Measurements from ENCODE around the gene C2. TPM values are rescaled to one million over a fixed set of nuclear protein-coding genes. Genes with fewer than 3 reads are reported as not detected.

Gene C2
- total and polyA plus RNA-seq, 4 donors = 28.6 to 230 (median 132) TPM

DNA sequence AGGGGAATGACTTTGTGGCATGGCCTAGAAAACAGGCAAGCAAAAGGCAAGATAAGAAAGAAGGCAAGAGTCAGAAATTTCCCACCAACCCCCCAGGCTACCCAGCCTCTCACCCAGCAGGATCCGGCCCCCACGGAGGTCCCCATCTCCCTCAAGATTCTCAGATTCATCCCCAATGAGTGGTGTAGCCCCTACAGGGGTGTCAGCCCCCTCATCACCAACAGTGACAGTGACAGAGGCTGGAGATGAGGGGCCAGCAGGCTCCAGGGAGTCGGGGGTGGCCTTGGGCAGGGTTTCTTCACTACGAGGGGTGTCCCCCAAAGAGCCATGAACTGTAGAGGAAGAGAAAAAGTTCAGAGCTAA is 31.0 kb upstream of the C2 start:
- Histone ChIP-seq H3K27me3 (ENCODE audit: control insufficient read depth in 3 of 3, insufficient read depth in 3 of 3, low read length in 2 of 3) (no peaks in the 10 kb centered on the region), H3K27ac (ENCODE audit: low read depth in 1 of 2, low read length in 1 of 2) (peak overlapping the region; percentile 67 to 72), H3K9me3 (ENCODE audit: control insufficient read depth in 4 of 4, insufficient read depth in 3 of 4, low read length in 3 of 4) (no peaks in the 10 kb centered on the region), H3K9ac (ENCODE audit: insufficient read depth in 1 of 2, low read length in 2 of 2) (peak overlapping the region in 1 of 2 donors; percentile 19), H3K4me1 (ENCODE audit: control insufficient read depth in 5 of 5, insufficient read depth in 5 of 5, low read length in 5 of 5) (peaks cover 0 to 34% (median 6%) of the 10 kb centered on the region in 5 donors), H3K36me3 (ENCODE audit: control insufficient read depth in 4 of 4, insufficient read depth in 4 of 4, low read length in 4 of 4) (peaks cover 3 to 20% (median 18%) of the 10 kb centered on the region in 4 donors), H3K4me3 (no peak overlapping the region)
- DNase-seq = no peak
- ATAC-seq (ENCODE audit: insufficient read depth, low FRiP score) = no peak
- TF ChIP-seq CTCF (IDR thresholded peaks at IDR 0.05; ENCODE audit: control extremely low read depth, extremely low read depth) = no peak
- WGBS, 2 donors = 41 to 52% methylated on average over 4 of the region's 4 CpGs

GRCh38 chr6:31896856-31897611 is 30.5 kb upstream of the C2 start:
- peaks cover 0 to 34% (median 6%) of the 10 kb centered on the region in 5 donors for H3K4me1 ChIP-seq (ENCODE audit: control insufficient read depth in 5 of 5, insufficient read depth in 5 of 5, low read length in 5 of 5)
- H3K27ac ChIP-seq (ENCODE audit: low read depth in 1 of 2, low read length in 1 of 2) = peak overlapping the region; percentile 67 to 72
- WGBS, 2 donors = 2 to 3% methylated on average over 19 to 60 of the region's 62 CpGs
- H3K4me3 ChIP-seq = peak overlapping the region; percentile 78
- no peak for TF ChIP-seq CTCF (IDR thresholded peaks at IDR 0.05; ENCODE audit: control extremely low read depth, extremely low read depth)
- no peaks in the 10 kb centered on the region for H3K27me3 ChIP-seq (ENCODE audit: control insufficient read depth in 3 of 3, insufficient read depth in 3 of 3, low read length in 2 of 3)
- no peaks in the 10 kb centered on the region for H3K9me3 ChIP-seq (ENCODE audit: control insufficient read depth in 4 of 4, insufficient read depth in 3 of 4, low read length in 3 of 4)
- peaks cover 3 to 18% (median 16%) of the 10 kb centered on the region in 4 donors for H3K36me3 ChIP-seq (ENCODE audit: control insufficient read depth in 4 of 4, insufficient read depth in 4 of 4, low read length in 4 of 4)
- H3K9ac ChIP-seq (ENCODE audit: insufficient read depth in 1 of 2, low read length in 2 of 2) = peak overlapping the region in 1 of 2 donors; percentile 19
- no peak for ATAC-seq (ENCODE audit: insufficient read depth, low FRiP score)
- DNase-seq = peak in 2 of 3 donors; percentile 25 to 29

DNA sequence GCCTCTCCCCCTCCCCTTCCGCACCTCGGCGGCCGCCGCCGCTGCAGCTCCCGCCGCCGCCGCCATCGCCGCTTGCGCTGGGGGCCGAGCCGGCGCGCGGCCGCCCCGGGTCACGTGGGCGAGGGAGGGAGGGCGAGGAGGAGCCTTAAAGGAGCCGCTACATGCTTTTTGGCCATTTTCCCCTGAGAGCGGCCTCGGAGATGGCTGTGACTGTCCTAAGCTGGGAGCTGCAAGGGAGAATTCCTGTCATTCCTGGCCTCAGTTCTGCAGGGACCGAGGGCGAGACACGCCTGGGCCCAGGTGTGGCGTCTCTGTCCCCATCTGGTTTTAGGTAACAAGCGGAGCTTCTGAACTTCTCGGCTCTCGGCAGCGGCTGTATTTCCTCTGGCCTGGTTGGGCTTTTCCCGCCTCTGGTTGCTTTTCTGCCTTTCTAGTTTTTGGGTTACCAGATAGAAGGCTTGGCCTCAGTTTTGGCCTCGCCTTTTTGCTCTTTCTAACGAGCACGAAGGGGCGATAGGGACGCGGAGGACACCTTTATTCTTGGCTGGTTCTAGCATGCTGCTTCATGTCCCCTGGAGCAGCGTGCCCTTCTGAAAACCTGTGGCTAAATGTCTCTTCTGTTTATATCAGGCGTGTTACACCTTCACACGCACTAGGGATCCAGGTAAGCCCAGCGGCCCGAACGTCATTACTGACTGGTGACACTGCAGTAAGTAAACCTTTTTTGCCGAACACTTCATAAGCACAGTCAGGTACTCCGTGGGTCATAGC is 29.7 kb upstream of the C2 start, which contains the start of gene EHMT2:
TSS of gene EHMT2 (minus strand) at position 87 of the 771 bp plus-strand sequence. CDS start at position 66, 21 bp downstream.
- DNase-seq = peak; percentile 89 to 92 (median 90)
- Histone ChIP-seq H3K36me3 (ENCODE audit: control insufficient read depth in 4 of 4, insufficient read depth in 4 of 4, low read length in 4 of 4) (peaks cover 0 to 16% (median 11%) of the 10 kb centered on the region in 4 donors), H3K27ac (ENCODE audit: low read depth in 1 of 2, low read length in 1 of 2) (peak within 1 kb of the TSS; percentile 67 to 72), H3K9me3 (ENCODE audit: control insufficient read depth in 4 of 4, insufficient read depth in 3 of 4, low read length in 3 of 4) (no peaks in the 10 kb centered on the region), H3K4me3 (peak within 1 kb of the TSS; percentile 78), H3K27me3 (ENCODE audit: control insufficient read depth in 3 of 3, insufficient read depth in 3 of 3, low read length in 2 of 3) (no peaks in the 10 kb centered on the region), H3K9ac (ENCODE audit: insufficient read depth in 1 of 2, low read length in 2 of 2) (peak within 1 kb of the TSS; percentile 31 to 84), H3K4me1 (ENCODE audit: control insufficient read depth in 5 of 5, insufficient read depth in 5 of 5, low read length in 5 of 5) (peaks cover 0 to 39% (median 9%) of the 10 kb centered on the region in 5 donors)
- TF ChIP-seq CTCF (IDR thresholded peaks at IDR 0.05; ENCODE audit: control extremely low read depth, extremely low read depth) = no peak
- peak; percentile 70 for ATAC-seq (ENCODE audit: insufficient read depth, low FRiP score)
- 0 to 1% methylated on average over 39 to 49 of the region's 49 CpGs for WGBS, 2 donors

Data from lung (tissue), 12 donors.